Mesothelial cell of epicardium (in vitro differentiated cells): Measurements from ENCODE around the gene CASKIN1. TPM values are rescaled to one million over a fixed set of nuclear protein-coding genes. Genes with fewer than 3 reads are reported as not detected.
A peak's percentile ranks its signal among the peaks of the same experiment; 100 is the strongest.

Experiments used
- DNase-seq, 2 experiments: peaks; one replicate each; pipeline ENCODE4 v3.0.0; 2021; ENCODE audit warnings: low spot score in 2 of 2; ENCODE audit not compliant: unreplicated experiment in 2 of 2
- H3K27ac Mint-ChIP-seq: 2 replicates; pipeline ENCODE4 v1.8.0; 2021; ENCODE audit warnings: mixed read lengths
- H3K27me3 Mint-ChIP-seq: 2 replicates; pipeline ENCODE4 v1.8.0; 2021; ENCODE audit warnings: low read depth, mixed read lengths
- H3K36me3 Mint-ChIP-seq: 2 replicates; pipeline ENCODE4 v1.8.0; 2021; ENCODE audit warnings: mixed read lengths
- H3K4me1 Mint-ChIP-seq: 2 replicates; pipeline ENCODE4 v1.8.0; 2021; ENCODE audit warnings: mixed read lengths
- H3K4me3 Mint-ChIP-seq: 2 replicates; pipeline ENCODE4 v1.8.0; 2021; ENCODE audit warnings: mild to moderate bottlenecking, moderate library complexity, mixed read lengths
- H3K9me3 Mint-ChIP-seq: 2 replicates; pipeline ENCODE4 v1.8.0; 2021; ENCODE audit warnings: mixed read lengths
- total RNA-seq: library from RNA; stranded (reverse); gene quantifications from 3 replicates; pipeline ENCODE4 v1.2.1, GENCODE V29; 2021
- TF ChIP-seq, protein P1 (sequence below): fragments of 200-600 bp; sonication (generic); IDR thresholded peaks from one replicate; pipeline ENCODE4 v1.5.0; 2021; ENCODE audit warnings: antibody characterized with exemption; ENCODE audit not compliant: unreplicated experiment

Gene CASKIN1
- total RNA-seq, 1 donor from 2014 or later: 8.9 TPM

- H3K4me1 Mint-ChIP-seq: peaks cover 20% of the 10 kb centered on the region
- H3K36me3 Mint-ChIP-seq: peaks cover 6% of the 10 kb centered on the region
- no peak overlapping the region for H3K27ac Mint-ChIP-seq
- TF ChIP-seq, protein P1, sequence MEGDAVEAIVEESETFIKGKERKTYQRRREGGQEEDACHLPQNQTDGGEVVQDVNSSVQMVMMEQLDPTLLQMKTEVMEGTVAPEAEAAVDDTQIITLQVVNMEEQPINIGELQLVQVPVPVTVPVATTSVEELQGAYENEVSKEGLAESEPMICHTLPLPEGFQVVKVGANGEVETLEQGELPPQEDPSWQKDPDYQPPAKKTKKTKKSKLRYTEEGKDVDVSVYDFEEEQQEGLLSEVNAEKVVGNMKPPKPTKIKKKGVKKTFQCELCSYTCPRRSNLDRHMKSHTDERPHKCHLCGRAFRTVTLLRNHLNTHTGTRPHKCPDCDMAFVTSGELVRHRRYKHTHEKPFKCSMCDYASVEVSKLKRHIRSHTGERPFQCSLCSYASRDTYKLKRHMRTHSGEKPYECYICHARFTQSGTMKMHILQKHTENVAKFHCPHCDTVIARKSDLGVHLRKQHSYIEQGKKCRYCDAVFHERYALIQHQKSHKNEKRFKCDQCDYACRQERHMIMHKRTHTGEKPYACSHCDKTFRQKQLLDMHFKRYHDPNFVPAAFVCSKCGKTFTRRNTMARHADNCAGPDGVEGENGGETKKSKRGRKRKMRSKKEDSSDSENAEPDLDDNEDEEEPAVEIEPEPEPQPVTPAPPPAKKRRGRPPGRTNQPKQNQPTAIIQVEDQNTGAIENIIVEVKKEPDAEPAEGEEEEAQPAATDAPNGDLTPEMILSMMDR: no peak
- DNase-seq: no peak
- no peaks in the 10 kb centered on the region for H3K27me3 Mint-ChIP-seq
- no peak overlapping the region for H3K4me3 Mint-ChIP-seq
- H3K9me3 Mint-ChIP-seq: no peaks in the 10 kb centered on the region
Observed at GRCh38 chr16:2208308-2208707, 11.9 kb upstream of the CASKIN1 start.

DNA sequence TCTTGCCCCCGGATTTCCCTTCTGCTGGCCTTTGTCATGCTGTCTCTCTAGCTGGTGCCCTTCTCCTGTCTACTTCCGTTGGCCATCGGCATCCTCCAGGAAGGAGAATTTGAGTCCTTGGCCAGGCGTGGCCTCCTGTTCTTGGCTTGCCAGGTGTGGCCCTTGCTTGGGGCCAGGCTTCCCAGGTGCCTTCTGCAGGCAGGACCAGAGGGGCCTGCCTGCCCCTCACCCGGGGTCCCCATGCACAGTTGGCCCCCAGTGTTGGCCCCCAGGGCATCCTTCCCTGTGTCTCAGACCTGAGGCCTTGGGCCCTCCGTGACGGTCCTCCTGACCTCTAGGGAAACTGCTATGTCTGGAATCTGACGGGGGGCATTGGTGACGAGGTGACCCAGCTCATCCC lies 11.5 kb upstream of the CASKIN1 start:
- peak overlapping the region; percentile 79 for H3K4me3 Mint-ChIP-seq

DNA sequence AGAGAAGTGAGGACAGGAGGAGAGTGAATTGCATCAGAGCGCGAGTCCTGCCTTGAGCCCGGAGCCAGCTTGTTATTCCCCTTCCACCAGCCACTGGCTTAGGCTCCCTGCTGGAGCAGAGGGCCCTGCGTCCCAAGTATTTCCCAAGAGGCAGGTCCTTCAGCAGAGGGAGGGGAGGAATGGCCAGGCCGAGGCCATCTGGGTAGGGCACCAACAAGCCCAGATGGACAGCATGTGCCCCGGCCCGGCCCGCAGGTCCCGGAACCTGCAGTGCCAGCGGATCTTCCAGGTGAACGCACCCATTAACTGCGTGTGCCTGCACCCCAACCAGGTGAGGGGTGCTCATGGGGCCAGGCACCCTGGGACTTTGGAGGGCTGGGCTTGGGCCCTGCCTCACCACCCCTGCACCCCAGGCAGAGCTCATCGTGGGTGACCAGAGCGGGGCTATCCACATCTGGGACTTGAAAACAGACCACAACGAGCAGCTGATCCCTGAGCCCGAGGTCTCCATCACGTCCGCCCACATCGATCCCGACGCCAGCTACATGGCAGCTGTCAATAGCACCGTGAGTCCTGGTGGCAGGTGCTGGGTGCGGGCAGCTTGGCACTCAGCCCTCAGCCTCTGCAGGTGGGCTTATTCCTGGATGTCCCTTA lies 10.5 kb upstream of the CASKIN1 start:
- Mint-ChIP-seq H3K27me3 (no peaks in the 10 kb centered on the region), H3K4me1 (peaks cover 9% of the 10 kb centered on the region), H3K9me3 (no peaks in the 10 kb centered on the region), H3K4me3 (peak overlapping the region; percentile 79), H3K36me3 (peaks cover 6% of the 10 kb centered on the region), H3K27ac (no peak overlapping the region)
- DNase-seq: no peak
- TF ChIP-seq, protein P1: no peak

More for the DNA sequence above, 11.5 kb upstream of the CASKIN1 start:
- no peaks in the 10 kb centered on the region for H3K27me3 Mint-ChIP-seq
- peaks cover 16% of the 10 kb centered on the region for H3K4me1 Mint-ChIP-seq
- no peaks in the 10 kb centered on the region for H3K9me3 Mint-ChIP-seq
- H3K36me3 Mint-ChIP-seq: peaks cover 6% of the 10 kb centered on the region
- TF ChIP-seq, protein P1: no peak
- H3K27ac Mint-ChIP-seq: no peak overlapping the region
- no peak for DNase-seq

DNA sequence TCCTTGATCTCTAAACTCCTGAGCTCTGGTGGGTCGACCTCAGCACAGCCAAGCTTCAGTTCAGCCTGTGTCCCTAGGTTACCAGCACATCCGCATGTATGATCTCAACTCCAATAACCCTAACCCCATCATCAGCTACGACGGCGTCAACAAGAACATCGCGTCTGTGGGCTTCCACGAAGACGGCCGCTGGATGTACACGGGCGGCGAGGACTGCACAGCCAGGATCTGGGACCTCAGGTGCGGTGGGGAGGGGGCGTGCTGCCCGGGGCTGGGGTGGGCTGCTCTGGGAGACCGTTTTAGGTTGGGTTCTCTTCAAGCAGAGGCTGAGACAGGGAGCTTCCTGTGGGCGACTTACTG lies 10.0 kb upstream of the CASKIN1 start:
- Mint-ChIP-seq H3K27ac (peak overlapping the region; percentile 30), H3K36me3 (peaks cover 6% of the 10 kb centered on the region), H3K4me1 (peaks cover 9% of the 10 kb centered on the region), H3K9me3 (no peaks in the 10 kb centered on the region), H3K27me3 (peaks cover 2% of the 10 kb centered on the region), H3K4me3 (peak overlapping the region; percentile 79)
- TF ChIP-seq, protein P1: no peak
- no peak for DNase-seq

GRCh38 chr16:2205967-2206313 lies 9.5 kb upstream of the CASKIN1 start:
- Mint-ChIP-seq H3K9me3 (no peaks in the 10 kb centered on the region), H3K4me3 (peak overlapping the region; percentile 79), H3K36me3 (peaks cover 6% of the 10 kb centered on the region), H3K4me1 (peaks cover 9% of the 10 kb centered on the region), H3K27me3 (peaks cover 2% of the 10 kb centered on the region), H3K27ac (no peak overlapping the region)
- TF ChIP-seq, protein P1: peak; percentile 1
- no peak for DNase-seq
